ENCODE measurements around the gene ASCC1. TPM values are rescaled to one million over a fixed set of nuclear protein-coding genes. Genes with fewer than 3 reads are reported as not detected.
A peak's percentile ranks its signal among the peaks of the same experiment; 100 is the strongest.

The ASCC1 gene
- total RNA-seq, 1 experiment from 2014 or later = 15.7 TPM

GRCh38 chr10:72072046-72072445 is 144.0 kb downstream of the ASCC1 start:
- Histone ChIP-seq H3K79me2 (ENCODE audit: low read length) (no peaks in the 10 kb centered on the region), H3K27me3 (ENCODE audit: low read length) (no peaks in the 10 kb centered on the region), H3K9me3 (ENCODE audit: low read length) (no peaks in the 10 kb centered on the region), H3K27ac (ENCODE audit: low read length) (no peak overlapping the region), H3F3A (ENCODE audit: low read length, unreplicated experiment) (no peaks in the 10 kb centered on the region), H3K9me2 (replicated peaks; ENCODE audit: low read length) (no peaks in the 10 kb centered on the region), H2AFZ (ENCODE audit: low read length) (no peak overlapping the region), H3K4me2 (ENCODE audit: low read length) (no peak overlapping the region), H3K36me3 (ENCODE audit: low read depth, low read length) (no peaks in the 10 kb centered on the region), H4K20me1 (ENCODE audit: low read length) (no peaks in the 10 kb centered on the region), H3K4me3 (ENCODE audit: low read length) (no peak overlapping the region), H3K9ac (ENCODE audit: low read length) (no peak overlapping the region), H3K4me1 (ENCODE audit: insufficient read depth, low read length) (no peaks in the 10 kb centered on the region)
- TF ChIP-seq EZH2phosphoT487 (IDR thresholded peaks at IDR 0.05; ENCODE audit: borderline replicate concordance, low read length) = no peak
- TF ChIP-seq EZH2 (IDR thresholded peaks at IDR 0.05; ENCODE audit: low read length, unreplicated experiment) = no peak
- TF ChIP-seq CTCF (conservative IDR thresholded peaks at IDR 0.05; ENCODE audit: low read depth, low read length) = no peak
- ChIA-PET CTCF (no interaction called here), POLR2A (ENCODE audit: unreplicated experiment) (no interaction called here)
- no peak for DNase-seq
- no peak for ATAC-seq
- BruUV-seq (replicated peaks) = no TSS peak
- intact Hi-C loops (cut with micrococcal nuclease) = no loop called here

GRCh38 chr10:72069751-72070526 is 146.1 kb downstream of the ASCC1 start:
- no peak for DNase-seq
- Histone ChIP-seq H3K9me3 (ENCODE audit: low read length) (no peaks in the 10 kb centered on the region), H3K9me2 (replicated peaks; ENCODE audit: low read length) (no peaks in the 10 kb centered on the region), H3K27ac (ENCODE audit: low read length) (no peak overlapping the region), H3K4me3 (ENCODE audit: low read length) (no peak overlapping the region), H3K4me1 (ENCODE audit: insufficient read depth, low read length) (no peaks in the 10 kb centered on the region), H3K79me2 (ENCODE audit: low read length) (no peaks in the 10 kb centered on the region), H3K9ac (ENCODE audit: low read length) (no peak overlapping the region), H2AFZ (ENCODE audit: low read length) (no peak overlapping the region), H3F3A (ENCODE audit: low read length, unreplicated experiment) (no peaks in the 10 kb centered on the region), H3K36me3 (ENCODE audit: low read depth, low read length) (no peaks in the 10 kb centered on the region), H3K27me3 (ENCODE audit: low read length) (no peaks in the 10 kb centered on the region), H4K20me1 (ENCODE audit: low read length) (no peaks in the 10 kb centered on the region), H3K4me2 (ENCODE audit: low read length) (no peak overlapping the region)
- BruUV-seq (replicated peaks) = no TSS peak
- CTCF ChIA-PET = no interaction called here
- POLR2A ChIA-PET (ENCODE audit: unreplicated experiment) = no interaction called here
- peak; percentile 44 for TF ChIP-seq CTCF (conservative IDR thresholded peaks at IDR 0.05; ENCODE audit: low read depth, low read length)
- no peak for TF ChIP-seq EZH2phosphoT487 (IDR thresholded peaks at IDR 0.05; ENCODE audit: borderline replicate concordance, low read length)
- no peak for TF ChIP-seq EZH2 (IDR thresholded peaks at IDR 0.05; ENCODE audit: low read length, unreplicated experiment)
- no peak for ATAC-seq
- intact Hi-C loops (cut with micrococcal nuclease) = no loop called here

GRCh38 chr10:72068901-72069446 is 147.1 kb downstream of the ASCC1 start:
- H3K27me3 ChIP-seq (ENCODE audit: low read length) = no peaks in the 10 kb centered on the region
- BruUV-seq (replicated peaks) = no TSS peak
- no peaks in the 10 kb centered on the region for H3K9me2 ChIP-seq (replicated peaks; ENCODE audit: low read length)
- no peak overlapping the region for H3K4me3 ChIP-seq (ENCODE audit: low read length)
- ChIA-PET CTCF (no interaction called here), POLR2A (ENCODE audit: unreplicated experiment) (no interaction called here)
- H3K9me3 ChIP-seq (ENCODE audit: low read length) = no peaks in the 10 kb centered on the region
- H3F3A ChIP-seq (ENCODE audit: low read length, unreplicated experiment) = no peaks in the 10 kb centered on the region
- H4K20me1 ChIP-seq (ENCODE audit: low read length) = no peaks in the 10 kb centered on the region
- H3K36me3 ChIP-seq (ENCODE audit: low read depth, low read length) = no peaks in the 10 kb centered on the region
- TF ChIP-seq CTCF (conservative IDR thresholded peaks at IDR 0.05; ENCODE audit: low read depth, low read length) = no peak
- TF ChIP-seq EZH2phosphoT487 (IDR thresholded peaks at IDR 0.05; ENCODE audit: borderline replicate concordance, low read length) = no peak
- no peak for TF ChIP-seq EZH2 (IDR thresholded peaks at IDR 0.05; ENCODE audit: low read length, unreplicated experiment)
- H3K4me2 ChIP-seq (ENCODE audit: low read length) = no peak overlapping the region
- no peaks in the 10 kb centered on the region for H3K79me2 ChIP-seq (ENCODE audit: low read length)
- intact Hi-C loops (cut with micrococcal nuclease) = no loop called here
- no peak overlapping the region for H3K9ac ChIP-seq (ENCODE audit: low read length)
- DNase-seq (no peak), ATAC-seq (no peak)
- H2AFZ ChIP-seq (ENCODE audit: low read length) = no peak overlapping the region
- H3K4me1 ChIP-seq (ENCODE audit: insufficient read depth, low read length) = peaks cover under 1% of the 10 kb centered on the region
- H3K27ac ChIP-seq (ENCODE audit: low read length) = no peak overlapping the region

All from PC-3 (cell line).